Measurements from ENCODE around the gene FASN. TPM values are rescaled to one million over a fixed set of nuclear protein-coding genes. Genes with fewer than 3 reads are reported as not detected.

Gene FASN
- total and polyA plus RNA-seq, 2 of the 13 experiments (the other 11 are each of a cell fraction or from before 2014, with no cell fraction given) = 51.7 to 101 TPM

DNA sequence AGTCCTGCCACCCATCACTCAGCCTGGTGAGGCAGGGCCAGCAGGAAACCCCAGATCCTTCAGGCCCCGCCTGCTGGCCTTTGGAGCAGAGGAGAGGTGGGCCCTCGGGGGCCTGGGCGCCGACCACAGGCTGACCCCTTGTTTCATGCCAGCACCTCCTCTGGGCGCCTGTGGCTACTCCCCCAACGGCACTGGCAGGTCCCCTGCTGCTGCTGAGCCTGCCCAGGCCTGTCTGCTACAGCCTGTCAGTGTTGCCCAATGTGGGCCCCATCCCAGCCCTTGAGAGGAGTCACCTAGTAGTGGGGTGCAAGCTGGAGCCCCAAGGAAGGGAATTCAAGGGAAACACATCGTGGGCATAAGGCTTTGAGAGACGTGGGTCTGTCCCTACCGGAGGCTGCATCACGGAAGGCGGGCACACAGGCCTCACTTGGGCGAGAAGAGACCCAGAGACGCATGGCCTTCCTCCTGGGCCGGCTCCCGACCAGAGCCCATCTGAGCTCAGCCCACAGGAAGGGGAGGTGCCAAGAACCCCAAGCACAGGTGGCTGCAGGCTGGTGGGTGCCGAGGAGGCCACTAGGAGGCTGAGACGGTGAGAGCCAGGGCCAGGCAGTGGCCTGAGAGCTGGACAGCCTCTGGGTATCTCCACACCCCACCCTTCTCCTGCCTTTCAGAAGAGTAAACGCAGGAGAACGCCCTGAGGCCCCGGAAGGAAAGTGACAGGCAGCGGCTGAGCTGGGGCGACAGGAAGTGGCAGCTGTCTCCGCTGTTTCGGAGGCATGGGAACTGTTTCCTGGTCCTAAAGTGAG is 8.0 kb upstream of the FASN start (continued):
- peak; percentile 63; the same call in 1 of the 2 replicates for TF ChIP-seq ZNF839 (CRISPR knock-in tag; IDR thresholded peaks at IDR 0.05; ENCODE audit: borderline replicate concordance)
- TF ChIP-seq ZNF790 (CRISPR knock-in tag; IDR thresholded peaks at IDR 0.05; ENCODE audit: borderline replicate concordance) = peak; percentile 31; the same call in 1 of the 2 replicates
- TF ChIP-seq TBL1XR1 (IDR thresholded peaks at IDR 0.05; ENCODE audit: borderline replicate concordance, low read length, partially characterized antibody) = no peak
- TF ChIP-seq ZXDC (CRISPR knock-in tag; IDR thresholded peaks at IDR 0.05) = peak; percentile 80
- TF ChIP-seq U2AF2 (IDR thresholded peaks at IDR 0.05; ENCODE audit: low read depth, low read length) = no peak
- TF ChIP-seq, protein P1, sequence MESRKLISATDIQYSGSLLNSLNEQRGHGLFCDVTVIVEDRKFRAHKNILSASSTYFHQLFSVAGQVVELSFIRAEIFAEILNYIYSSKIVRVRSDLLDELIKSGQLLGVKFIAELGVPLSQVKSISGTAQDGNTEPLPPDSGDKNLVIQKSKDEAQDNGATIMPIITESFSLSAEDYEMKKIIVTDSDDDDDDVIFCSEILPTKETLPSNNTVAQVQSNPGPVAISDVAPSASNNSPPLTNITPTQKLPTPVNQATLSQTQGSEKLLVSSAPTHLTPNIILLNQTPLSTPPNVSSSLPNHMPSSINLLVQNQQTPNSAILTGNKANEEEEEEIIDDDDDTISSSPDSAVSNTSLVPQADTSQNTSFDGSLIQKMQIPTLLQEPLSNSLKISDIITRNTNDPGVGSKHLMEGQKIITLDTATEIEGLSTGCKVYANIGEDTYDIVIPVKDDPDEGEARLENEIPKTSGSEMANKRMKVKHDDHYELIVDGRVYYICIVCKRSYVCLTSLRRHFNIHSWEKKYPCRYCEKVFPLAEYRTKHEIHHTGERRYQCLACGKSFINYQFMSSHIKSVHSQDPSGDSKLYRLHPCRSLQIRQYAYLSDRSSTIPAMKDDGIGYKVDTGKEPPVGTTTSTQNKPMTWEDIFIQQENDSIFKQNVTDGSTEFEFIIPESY (CRISPR knock-in tag; IDR thresholded peaks at IDR 0.05) = 0 out of 2 replicates have a peak, but pooled peaks have one; percentile 36
- peak; percentile 83; the same call in 1 of the 2 replicates for TF ChIP-seq CCDC6 (CRISPR knock-in tag; IDR thresholded peaks at IDR 0.05)
- TF ChIP-seq ZNF556 (CRISPR knock-in tag; IDR thresholded peaks at IDR 0.05; ENCODE audit: borderline replicate concordance) = no peak; the same call in 1 of the 2 replicates
- TF ChIP-seq NR2F1 (CRISPR knock-in tag; IDR thresholded peaks at IDR 0.05) = no peak
- no peak for TF ChIP-seq ZNF549 (CRISPR knock-in tag; IDR thresholded peaks at IDR 0.05)
- peak; percentile 4; the same call in 1 of the 2 replicates for TF ChIP-seq ZNF333 (CRISPR knock-in tag; IDR thresholded peaks at IDR 0.05; ENCODE audit: borderline replicate concordance)
- TF ChIP-seq DNMT3B (CRISPR knock-in tag; conservative IDR thresholded peaks at IDR 0.05) = peak; percentile 95
- peak; percentile 90 for TF ChIP-seq SMYD3 (CRISPR knock-in tag; IDR thresholded peaks at IDR 0.05)
- TF ChIP-seq, protein P2, sequence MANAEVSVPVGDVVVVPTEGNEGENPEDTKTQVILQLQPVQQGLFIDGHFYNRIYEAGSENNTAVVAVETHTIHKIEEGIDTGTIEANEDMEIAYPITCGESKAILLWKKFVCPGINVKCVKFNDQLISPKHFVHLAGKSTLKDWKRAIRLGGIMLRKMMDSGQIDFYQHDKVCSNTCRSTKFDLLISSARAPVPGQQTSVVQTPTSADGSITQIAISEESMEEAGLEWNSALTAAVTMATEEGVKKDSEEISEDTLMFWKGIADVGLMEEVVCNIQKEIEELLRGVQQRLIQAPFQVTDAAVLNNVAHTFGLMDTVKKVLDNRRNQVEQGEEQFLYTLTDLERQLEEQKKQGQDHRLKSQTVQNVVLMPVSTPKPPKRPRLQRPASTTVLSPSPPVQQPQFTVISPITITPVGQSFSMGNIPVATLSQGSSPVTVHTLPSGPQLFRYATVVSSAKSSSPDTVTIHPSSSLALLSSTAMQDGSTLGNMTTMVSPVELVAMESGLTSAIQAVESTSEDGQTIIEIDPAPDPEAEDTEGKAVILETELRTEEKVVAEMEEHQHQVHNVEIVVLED (CRISPR knock-in tag; IDR thresholded peaks at IDR 0.05; ENCODE audit: borderline replicate concordance) = peak; percentile 82
- peak; percentile 81; the same call in 1 of the 2 replicates for TF ChIP-seq ZNF317 (CRISPR knock-in tag; IDR thresholded peaks at IDR 0.05)
- no peak for TF ChIP-seq THYN1 (CRISPR knock-in tag; IDR thresholded peaks at IDR 0.05; ENCODE audit: borderline replicate concordance, low read depth)
- TF ChIP-seq ERF (CRISPR knock-in tag; IDR thresholded peaks at IDR 0.05) = peak; percentile 91; the same call in 1 of the 2 replicates
- TF ChIP-seq ZZZ3 (CRISPR knock-in tag; IDR thresholded peaks at IDR 0.05; ENCODE audit: borderline replicate concordance) = no peak; the same call in none of the 2 replicates
- TF ChIP-seq U2AF1 (optimal IDR thresholded peaks at IDR 0.05; ENCODE audit: low read depth, low read length) = peak; percentile 67
- TF ChIP-seq LCORL (IDR thresholded peaks at IDR 0.05) = no peak
- peak; percentile 85 for TF ChIP-seq LCORL (CRISPR knock-in tag; IDR thresholded peaks at IDR 0.05)
- no peak for TF ChIP-seq RARG (CRISPR knock-in tag; IDR thresholded peaks at IDR 0.05; ENCODE audit: low read depth)
- TF ChIP-seq IKZF1 (IDR thresholded peaks at IDR 0.05) = no peak

All from HepG2 (cell line).